Ecto neural progenitor cell (in vitro differentiated cells): ENCODE data around the gene USP4.
"Not testable (repeated sequence)": the region's sequence is repeated elsewhere in the genome, so short reads cannot be mapped to it uniquely, and the experiment has no call there.

ENCODE experiments used
- DNase-seq: peaks from one replicate; pipeline ENCODE4 v3.0.0-alpha.2; 2018; ENCODE audit warnings: low spot score

USP4 gene

DNA sequence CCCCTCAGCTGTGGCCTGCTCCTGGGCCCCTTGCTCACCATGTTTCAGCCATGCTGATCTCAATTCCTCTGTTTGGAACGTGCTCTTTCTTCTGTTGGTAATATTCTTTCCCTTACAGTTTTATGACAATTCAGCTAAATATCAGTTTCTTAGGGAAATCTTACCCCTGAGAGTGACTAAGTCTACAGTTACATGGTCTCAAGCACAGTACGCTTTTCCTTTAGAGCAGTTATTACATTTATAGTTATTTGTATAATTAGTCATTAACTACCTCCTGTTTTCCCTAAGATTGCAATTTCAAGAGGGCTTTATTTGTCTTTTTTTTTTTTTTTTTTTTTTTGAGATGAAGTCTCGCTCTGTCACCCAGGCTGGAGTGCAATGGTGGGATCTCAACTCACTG, 86.3 kb downstream of the USP4 start:
- DNase-seq: no peak

- no peak for DNase-seq
Measured at GRCh38 chr3:49248840-49249227, 91.0 kb downstream of the USP4 start.

DNA sequence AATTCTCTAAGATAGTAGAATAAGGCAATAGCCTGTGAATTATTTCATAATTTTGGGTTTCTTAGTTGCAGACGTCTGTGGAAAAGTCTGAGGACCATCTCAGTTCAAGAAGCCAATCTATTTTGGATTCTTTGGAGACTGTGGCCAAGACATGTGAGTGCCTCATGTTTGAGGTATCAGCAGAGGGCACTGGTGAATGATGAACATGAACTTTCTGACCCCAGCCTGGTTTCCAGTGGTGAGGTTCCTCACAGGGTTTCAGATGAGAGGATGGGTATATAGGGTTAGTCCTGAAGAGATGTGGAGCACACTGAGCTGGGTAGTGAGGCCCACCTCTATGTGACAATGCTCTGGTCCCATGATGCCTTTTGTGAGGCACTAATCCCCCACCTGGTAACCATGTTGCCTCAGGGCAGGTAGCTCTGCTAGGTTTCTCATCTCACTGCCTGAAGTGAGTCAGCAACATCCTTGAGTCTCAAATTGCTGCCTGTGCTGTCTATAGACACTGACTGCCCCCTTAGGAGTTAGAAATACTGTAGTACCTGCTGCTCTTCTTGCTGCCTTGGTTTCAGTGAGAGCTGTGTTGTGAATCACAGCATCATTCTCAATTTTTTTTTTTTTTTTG, 95.2 kb downstream of the USP4 start:
- no peak for DNase-seq

DNA sequence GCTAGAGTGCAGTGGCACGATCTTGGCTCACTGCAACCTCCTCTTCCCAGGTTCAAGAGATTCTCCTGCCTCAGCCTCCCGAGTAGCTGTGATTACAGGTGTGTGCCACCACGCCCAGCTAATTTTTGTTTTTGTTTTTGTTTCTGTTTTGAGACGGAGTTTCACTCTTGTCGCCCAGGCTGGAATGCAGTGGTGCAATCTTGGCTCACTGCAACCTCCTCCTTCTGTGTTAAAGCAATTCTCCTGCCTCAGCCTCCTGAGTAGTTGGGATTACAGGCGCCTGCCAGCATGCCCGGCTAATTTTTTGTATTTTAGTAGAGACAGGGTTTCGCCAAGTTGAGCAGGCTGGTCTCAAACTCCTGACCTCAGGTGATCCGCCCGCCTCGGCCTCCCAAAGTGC, 99.8 kb downstream of the USP4 start:
- DNase-seq: not testable (repeated sequence)

GRCh38 chr3:49238274-49239127, 101.4 kb downstream of the USP4 start:
- no peak for DNase-seq

DNA sequence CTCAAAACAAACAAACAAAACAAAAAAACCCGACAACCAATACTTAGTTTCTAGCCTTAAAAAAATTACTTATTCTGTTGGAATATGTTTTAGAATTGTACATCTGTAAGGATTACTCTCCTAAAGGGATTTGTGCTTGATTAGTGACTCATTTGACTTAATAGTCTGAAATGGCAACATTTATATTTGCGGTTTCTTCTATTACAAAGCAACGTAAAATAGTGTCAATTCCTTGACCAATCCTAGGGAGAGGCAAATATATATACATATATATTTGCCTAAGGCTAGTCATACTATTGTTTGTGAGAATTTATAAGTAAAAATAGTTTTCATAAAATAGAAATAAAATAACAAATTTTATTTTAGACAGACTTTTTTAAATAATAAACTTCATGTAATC, 102.5 kb downstream of the USP4 start:
- DNase-seq: no peak

DNA sequence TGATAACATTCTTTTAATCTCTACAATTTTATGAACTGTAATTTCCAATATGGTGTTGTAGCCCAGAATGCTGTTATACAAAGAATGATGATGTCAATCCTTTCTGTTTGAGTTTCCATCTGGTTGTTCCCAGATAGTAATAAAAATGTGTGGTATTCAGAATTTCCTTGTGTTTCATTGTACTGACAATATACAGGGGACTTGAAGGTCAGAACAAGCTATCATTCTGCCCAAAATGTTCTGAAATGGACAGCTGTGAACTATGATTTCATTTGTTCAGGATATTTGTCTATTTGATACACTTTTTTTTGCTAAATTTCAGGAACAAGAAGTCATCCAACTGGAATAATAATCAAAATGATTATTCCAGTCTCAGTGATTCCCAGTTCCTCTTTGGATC, 103.6 kb downstream of the USP4 start:
- no peak for DNase-seq

GRCh38 chr3:49228817-49229216, 111.0 kb downstream of the USP4 start:
- DNase-seq: not testable (repeated sequence)
